ENCODE results near the gene PHAF1. TPM values are rescaled to one million over a fixed set of nuclear protein-coding genes. Genes with fewer than 3 reads are reported as not detected.

PHAF1 gene
- 14.2 and 18.3 TPM in 2 replicates for total RNA-seq

GRCh38 chr16:67109407-67110135 is at the start of gene PHAF1:
Gene PHAF1 (plus strand): TSS chr16:67109941. CDS start chr16:67110176, 235 bp downstream.
- DNase-seq (ENCODE audit: low read depth, low spot score): peak; percentile 52

GRCh38 chr16:67063008-67063407 is 46.7 kb upstream of the PHAF1 start:
- DNase-seq (ENCODE audit: low read depth, low spot score): no peak

GRCh38 chr16:67068212-67068753 is 41.5 kb upstream of the PHAF1 start:
- no peak for DNase-seq (ENCODE audit: low read depth, low spot score)

- no peak for DNase-seq (ENCODE audit: low read depth, low spot score)
Measured at GRCh38 chr16:67071476-67072048, 38.2 kb upstream of the PHAF1 start.

- no peak for DNase-seq (ENCODE audit: low read depth, low spot score)
Measured at GRCh38 chr16:67075331-67075730, 34.4 kb upstream of the PHAF1 start.

- DNase-seq (ENCODE audit: low read depth, low spot score): no peak
Measured at GRCh38 chr16:67077871-67078270, 31.9 kb upstream of the PHAF1 start.

GRCh38 chr16:67082100-67082499 is 27.6 kb upstream of the PHAF1 start:
- no peak for DNase-seq (ENCODE audit: low read depth, low spot score)

- DNase-seq (ENCODE audit: low read depth, low spot score): no peak
Measured at GRCh38 chr16:67082891-67083290, 26.9 kb upstream of the PHAF1 start.

- no peak for DNase-seq (ENCODE audit: low read depth, low spot score)
Measured at GRCh38 chr16:67084345-67085028, 25.3 kb upstream of the PHAF1 start.

GRCh38 chr16:67086822-67087221 is 22.9 kb upstream of the PHAF1 start:
- DNase-seq (ENCODE audit: low read depth, low spot score): no peak

- DNase-seq (ENCODE audit: low read depth, low spot score): no peak
Measured at GRCh38 chr16:67087291-67087690, 22.4 kb upstream of the PHAF1 start.

- DNase-seq (ENCODE audit: low read depth, low spot score): no peak
Measured at GRCh38 chr16:67087803-67088202, 21.9 kb upstream of the PHAF1 start.

- no peak for DNase-seq (ENCODE audit: low read depth, low spot score)
Measured at GRCh38 chr16:67088551-67088950, 21.2 kb upstream of the PHAF1 start.

- no peak for DNase-seq (ENCODE audit: low read depth, low spot score)
Measured at GRCh38 chr16:67089101-67089500, 20.6 kb upstream of the PHAF1 start.

GRCh38 chr16:67091906-67092566 is 17.7 kb upstream of the PHAF1 start:
- DNase-seq (ENCODE audit: low read depth, low spot score): no peak

GRCh38 chr16:67093098-67093726 is 16.5 kb upstream of the PHAF1 start:
- DNase-seq (ENCODE audit: low read depth, low spot score): no peak

GRCh38 chr16:67098599-67098998 is 11.1 kb upstream of the PHAF1 start:
- DNase-seq (ENCODE audit: low read depth, low spot score): no peak

- no peak for DNase-seq (ENCODE audit: low read depth, low spot score)
Measured at GRCh38 chr16:67100569-67101310, 9.0 kb upstream of the PHAF1 start.

- no peak for DNase-seq (ENCODE audit: low read depth, low spot score)
Measured at GRCh38 chr16:67101311-67102082, 8.2 kb upstream of the PHAF1 start.

GRCh38 chr16:67104061-67104460 is 5.7 kb upstream of the PHAF1 start:
- no peak for DNase-seq (ENCODE audit: low read depth, low spot score)
